ENCODE measurements around the gene DUXB. TPM values are rescaled to one million over a fixed set of nuclear protein-coding genes. Genes with fewer than 3 reads are reported as not detected.

Gene DUXB
- polyA plus RNA-seq, 3 donors = not detected

- H3K4me3 ChIP-seq (replicated peaks in 1 of 3; ENCODE audit: low read depth in 2 of 3, low read length in 3 of 3) = no peak overlapping the region
- no peak overlapping the region for H3K4me3 Mint-ChIP-seq
- no peaks in the 10 kb centered on the region for H3K36me3 ChIP-seq (replicated peaks in 1 of 2; ENCODE audit: control insufficient read depth in 1 of 2, insufficient read depth in 2 of 2, low read length in 2 of 2)
- TF ChIP-seq, protein P1, sequence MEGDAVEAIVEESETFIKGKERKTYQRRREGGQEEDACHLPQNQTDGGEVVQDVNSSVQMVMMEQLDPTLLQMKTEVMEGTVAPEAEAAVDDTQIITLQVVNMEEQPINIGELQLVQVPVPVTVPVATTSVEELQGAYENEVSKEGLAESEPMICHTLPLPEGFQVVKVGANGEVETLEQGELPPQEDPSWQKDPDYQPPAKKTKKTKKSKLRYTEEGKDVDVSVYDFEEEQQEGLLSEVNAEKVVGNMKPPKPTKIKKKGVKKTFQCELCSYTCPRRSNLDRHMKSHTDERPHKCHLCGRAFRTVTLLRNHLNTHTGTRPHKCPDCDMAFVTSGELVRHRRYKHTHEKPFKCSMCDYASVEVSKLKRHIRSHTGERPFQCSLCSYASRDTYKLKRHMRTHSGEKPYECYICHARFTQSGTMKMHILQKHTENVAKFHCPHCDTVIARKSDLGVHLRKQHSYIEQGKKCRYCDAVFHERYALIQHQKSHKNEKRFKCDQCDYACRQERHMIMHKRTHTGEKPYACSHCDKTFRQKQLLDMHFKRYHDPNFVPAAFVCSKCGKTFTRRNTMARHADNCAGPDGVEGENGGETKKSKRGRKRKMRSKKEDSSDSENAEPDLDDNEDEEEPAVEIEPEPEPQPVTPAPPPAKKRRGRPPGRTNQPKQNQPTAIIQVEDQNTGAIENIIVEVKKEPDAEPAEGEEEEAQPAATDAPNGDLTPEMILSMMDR (IDR thresholded peaks at IDR 0.05) = no peak
- H3K36me3 Mint-ChIP-seq = no peaks in the 10 kb centered on the region
- H3K27me3 ChIP-seq (ENCODE audit: control insufficient read depth in 2 of 2, insufficient read depth in 2 of 2, low read length in 2 of 2) = no peaks in the 10 kb centered on the region
- no peaks in the 10 kb centered on the region for H4K20me1 ChIP-seq (ENCODE audit: insufficient read depth, low read length)
- intact Hi-C loops (cut with micrococcal nuclease) = no loop called here
- no peak overlapping the region for H3K27ac ChIP-seq (ENCODE audit: low read depth in 1 of 2, low read length in 2 of 2)
- 100% methylated on average over 5 of the region's 6 CpGs for WGBS (ENCODE audit: insufficient coverage)
- no peaks in the 10 kb centered on the region for H3K4me1 ChIP-seq (ENCODE audit: control insufficient read depth in 1 of 2, insufficient read depth in 2 of 2, low read length in 2 of 2)
- no peak overlapping the region for H3K4me2 ChIP-seq (replicated peaks; ENCODE audit: extremely low read depth, low read length, poor library complexity, severe bottlenecking)
- H3K9me3 Mint-ChIP-seq = peaks cover 1 to 5% (median 2%) of the 10 kb centered on the region in 7 donors
- no peak overlapping the region for H3K27ac Mint-ChIP-seq
- H3K79me2 ChIP-seq (ENCODE audit: insufficient read depth, low read length) = no peaks in the 10 kb centered on the region
- H2AFZ ChIP-seq (ENCODE audit: insufficient read depth, low read depth, low read length, poor library complexity, severe bottlenecking) = no peak overlapping the region
- H3K4me1 Mint-ChIP-seq = no peaks in the 10 kb centered on the region
- H3K9me3 ChIP-seq (replicated peaks in 1 of 2; ENCODE audit: control insufficient read depth in 1 of 2, insufficient read depth in 1 of 2, low read length in 2 of 2) = no peaks in the 10 kb centered on the region
- H3K9ac ChIP-seq (ENCODE audit: insufficient read depth, low read length, poor library complexity, severe bottlenecking) = no peak overlapping the region
- DNase-seq = no peak
- H3K27me3 Mint-ChIP-seq (ENCODE audit: low read depth in 3 of 3) = peaks cover 0 to 5% (median 3%) of the 10 kb centered on the region in 3 donors
Measured at GRCh38 chr16:75695708-75696107, 5.6 kb downstream of the DUXB start.

DNA sequence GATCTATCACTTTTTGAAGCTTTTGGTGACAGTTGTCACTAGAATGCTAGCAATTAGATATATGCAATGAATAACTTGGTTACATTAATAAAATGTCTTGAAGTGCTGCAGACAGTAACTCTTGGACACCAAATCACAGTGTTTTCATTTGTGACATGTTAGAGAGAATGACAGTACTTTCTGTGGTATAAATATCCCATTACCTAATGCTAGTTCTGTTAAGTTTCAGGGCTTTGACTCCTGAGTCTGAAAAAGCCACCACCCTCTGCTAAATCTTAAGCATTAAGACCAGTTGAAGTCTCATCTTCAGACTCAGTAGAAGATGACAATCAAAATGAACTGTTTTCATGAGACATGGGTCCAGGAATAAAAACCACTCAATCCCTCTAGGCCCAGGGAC lies 13.9 kb downstream of the DUXB start:
- Histone ChIP-seq H3K79me2 (ENCODE audit: insufficient read depth, low read length) (no peaks in the 10 kb centered on the region), H2AFZ (ENCODE audit: insufficient read depth, low read depth, low read length, poor library complexity, severe bottlenecking) (no peak overlapping the region), H3K9me3 (replicated peaks in 1 of 2; ENCODE audit: control insufficient read depth in 1 of 2, insufficient read depth in 1 of 2, low read length in 2 of 2) (peaks cover 11 to 22% of the 10 kb centered on the region in 2 donors), H4K20me1 (ENCODE audit: insufficient read depth, low read length) (no peaks in the 10 kb centered on the region), H3K27ac (ENCODE audit: low read depth in 1 of 2, low read length in 2 of 2) (no peak overlapping the region), H3K36me3 (replicated peaks in 1 of 2; ENCODE audit: control insufficient read depth in 1 of 2, insufficient read depth in 2 of 2, low read length in 2 of 2) (no peaks in the 10 kb centered on the region), H3K27me3 (ENCODE audit: control insufficient read depth in 2 of 2, insufficient read depth in 2 of 2, low read length in 2 of 2) (no peaks in the 10 kb centered on the region), H3K9ac (ENCODE audit: insufficient read depth, low read length, poor library complexity, severe bottlenecking) (no peak overlapping the region), H3K4me3 (replicated peaks in 1 of 3; ENCODE audit: low read depth in 2 of 3, low read length in 3 of 3) (no peak overlapping the region), H3K4me1 (ENCODE audit: control insufficient read depth in 1 of 2, insufficient read depth in 2 of 2, low read length in 2 of 2) (no peaks in the 10 kb centered on the region), H3K4me2 (replicated peaks; ENCODE audit: extremely low read depth, low read length, poor library complexity, severe bottlenecking) (no peak overlapping the region)
- intact Hi-C loops (cut with micrococcal nuclease) = no loop called here
- Mint-ChIP-seq H3K4me3 (no peak overlapping the region), H3K4me1 (no peaks in the 10 kb centered on the region), H3K27ac (no peak overlapping the region), H3K9me3 (peaks cover 17 to 32% (median 22%) of the 10 kb centered on the region in 7 donors), H3K27me3 (ENCODE audit: low read depth in 3 of 3) (peaks cover 0 to 3% (median 0%) of the 10 kb centered on the region in 3 donors), H3K36me3 (no peaks in the 10 kb centered on the region)
- TF ChIP-seq, protein P1 (IDR thresholded peaks at IDR 0.05) = no peak
- DNase-seq = no peak

Measured in CD14-positive monocyte (primary cell).